ENCODE results near the gene TBX4. TPM values are rescaled to one million over a fixed set of nuclear protein-coding genes. Genes with fewer than 3 reads are reported as not detected.

Gene TBX4
- total RNA-seq, 4 donors from 2014 or later: not detected

DNA sequence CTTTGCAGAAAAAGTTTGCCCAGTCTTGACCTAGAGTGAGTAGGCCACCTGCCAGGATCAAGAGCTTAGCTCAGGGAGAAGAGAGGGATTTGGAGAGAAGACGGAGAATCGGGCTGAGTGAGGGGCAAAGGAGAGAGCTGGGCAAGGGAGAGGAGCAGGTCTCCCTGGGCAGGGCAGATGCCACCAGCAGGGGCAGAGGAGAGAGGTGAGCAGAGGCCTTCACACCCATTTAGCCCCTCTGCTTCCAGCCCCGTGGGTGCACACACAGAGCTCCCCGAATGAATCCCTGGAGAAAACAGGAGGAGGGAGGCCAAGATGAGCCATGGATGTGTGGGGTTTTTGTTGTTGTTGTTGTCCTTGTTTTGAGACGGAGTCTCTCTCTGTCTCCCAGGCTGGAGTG lies 29.2 kb downstream of the TBX4 start:
- Histone ChIP-seq H3K9me3 (no peaks in the 10 kb centered on the region), H3K36me3 (no peaks in the 10 kb centered on the region), H3K4me3 (no peak overlapping the region), H3K27ac (no peak overlapping the region), H3K27me3 (no peaks in the 10 kb centered on the region), H3K4me1 (no peaks in the 10 kb centered on the region)
- peak in 2 of 3 donors; percentile 22 to 32 for DNase-seq
- no peak for TF ChIP-seq POLR2A (IDR thresholded peaks at IDR 0.05)
- TF ChIP-seq, protein P1, sequence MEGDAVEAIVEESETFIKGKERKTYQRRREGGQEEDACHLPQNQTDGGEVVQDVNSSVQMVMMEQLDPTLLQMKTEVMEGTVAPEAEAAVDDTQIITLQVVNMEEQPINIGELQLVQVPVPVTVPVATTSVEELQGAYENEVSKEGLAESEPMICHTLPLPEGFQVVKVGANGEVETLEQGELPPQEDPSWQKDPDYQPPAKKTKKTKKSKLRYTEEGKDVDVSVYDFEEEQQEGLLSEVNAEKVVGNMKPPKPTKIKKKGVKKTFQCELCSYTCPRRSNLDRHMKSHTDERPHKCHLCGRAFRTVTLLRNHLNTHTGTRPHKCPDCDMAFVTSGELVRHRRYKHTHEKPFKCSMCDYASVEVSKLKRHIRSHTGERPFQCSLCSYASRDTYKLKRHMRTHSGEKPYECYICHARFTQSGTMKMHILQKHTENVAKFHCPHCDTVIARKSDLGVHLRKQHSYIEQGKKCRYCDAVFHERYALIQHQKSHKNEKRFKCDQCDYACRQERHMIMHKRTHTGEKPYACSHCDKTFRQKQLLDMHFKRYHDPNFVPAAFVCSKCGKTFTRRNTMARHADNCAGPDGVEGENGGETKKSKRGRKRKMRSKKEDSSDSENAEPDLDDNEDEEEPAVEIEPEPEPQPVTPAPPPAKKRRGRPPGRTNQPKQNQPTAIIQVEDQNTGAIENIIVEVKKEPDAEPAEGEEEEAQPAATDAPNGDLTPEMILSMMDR (IDR thresholded peaks at IDR 0.05): no peak

DNA sequence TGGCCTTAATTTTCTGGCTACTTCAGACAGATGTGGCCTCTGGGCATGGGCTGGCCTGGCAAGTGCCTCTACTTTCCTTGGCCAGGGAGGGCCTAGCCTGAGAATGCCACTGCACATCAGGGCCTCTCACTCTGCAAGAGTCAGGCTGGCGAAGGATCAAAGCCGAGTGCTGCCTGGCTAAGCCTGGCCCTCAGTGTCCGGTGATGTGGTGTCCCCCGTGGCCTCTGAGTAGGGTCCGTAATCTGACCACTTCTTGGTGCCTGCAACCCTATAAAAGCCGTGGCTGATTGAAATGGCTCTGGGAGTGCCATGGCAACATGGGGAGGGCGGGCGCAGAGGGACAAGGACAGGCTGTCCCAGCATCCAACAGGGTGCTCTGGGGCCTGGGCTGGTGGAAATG lies 30.2 kb downstream of the TBX4 start:
- H3K36me3 ChIP-seq: no peaks in the 10 kb centered on the region
- no peak overlapping the region for H3K4me3 ChIP-seq
- no peaks in the 10 kb centered on the region for H3K4me1 ChIP-seq
- peak in 2 of 3 donors; percentile 7 to 36 for DNase-seq
- TF ChIP-seq, protein P1 (IDR thresholded peaks at IDR 0.05): no peak
- no peak for TF ChIP-seq POLR2A (IDR thresholded peaks at IDR 0.05)
- no peaks in the 10 kb centered on the region for H3K27me3 ChIP-seq
- no peak overlapping the region for H3K27ac ChIP-seq
- no peaks in the 10 kb centered on the region for H3K9me3 ChIP-seq

DNA sequence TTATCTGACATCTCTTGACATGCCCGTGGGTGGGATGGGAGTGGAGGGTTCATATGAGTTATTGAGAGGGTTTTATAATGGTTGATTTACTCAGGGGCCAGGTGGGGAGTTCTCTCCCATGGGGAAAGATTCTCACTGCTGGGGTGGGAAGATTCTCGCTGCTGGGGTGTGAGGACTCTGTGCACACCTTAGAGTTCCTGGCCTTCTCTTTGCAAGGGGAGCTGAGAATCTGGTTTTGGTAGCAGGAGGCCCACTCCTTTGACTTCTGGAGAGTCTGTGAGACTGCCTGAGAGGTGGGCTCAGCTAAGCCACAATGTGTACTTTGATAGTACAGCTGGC lies 31.5 kb downstream of the TBX4 start:
- Histone ChIP-seq H3K9me3 (no peaks in the 10 kb centered on the region), H3K4me3 (no peak overlapping the region), H3K36me3 (no peaks in the 10 kb centered on the region), H3K4me1 (no peaks in the 10 kb centered on the region), H3K27ac (no peak overlapping the region), H3K27me3 (no peaks in the 10 kb centered on the region)
- no peak for DNase-seq
- TF ChIP-seq POLR2A (IDR thresholded peaks at IDR 0.05): no peak
- TF ChIP-seq, protein P1 (IDR thresholded peaks at IDR 0.05): no peak

DNA sequence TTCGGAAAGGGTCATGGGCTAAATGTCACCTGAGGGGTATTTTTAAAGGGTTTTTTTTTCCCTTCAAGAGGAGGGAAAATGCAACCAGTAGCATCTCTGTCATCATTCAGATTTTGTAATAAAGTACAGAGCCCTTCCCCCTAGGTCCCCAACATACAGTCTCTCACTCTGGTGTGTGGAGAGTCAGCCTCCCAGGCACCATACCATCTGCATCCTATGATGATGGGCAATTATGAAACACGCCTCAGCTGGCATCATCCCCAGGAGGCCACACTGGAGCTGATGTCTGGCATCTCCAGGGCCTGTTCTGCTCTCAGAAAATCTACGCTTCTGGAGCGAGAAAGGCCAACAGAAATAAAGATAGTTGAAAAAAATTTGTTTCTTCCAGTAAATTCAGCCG lies 32.0 kb downstream of the TBX4 start:
- Histone ChIP-seq H3K36me3 (no peaks in the 10 kb centered on the region), H3K27me3 (no peaks in the 10 kb centered on the region), H3K9me3 (no peaks in the 10 kb centered on the region), H3K4me1 (no peaks in the 10 kb centered on the region), H3K4me3 (no peak overlapping the region), H3K27ac (no peak overlapping the region)
- TF ChIP-seq, protein P1 (IDR thresholded peaks at IDR 0.05): no peak
- TF ChIP-seq POLR2A (IDR thresholded peaks at IDR 0.05): no peak
- DNase-seq: no peak

DNA sequence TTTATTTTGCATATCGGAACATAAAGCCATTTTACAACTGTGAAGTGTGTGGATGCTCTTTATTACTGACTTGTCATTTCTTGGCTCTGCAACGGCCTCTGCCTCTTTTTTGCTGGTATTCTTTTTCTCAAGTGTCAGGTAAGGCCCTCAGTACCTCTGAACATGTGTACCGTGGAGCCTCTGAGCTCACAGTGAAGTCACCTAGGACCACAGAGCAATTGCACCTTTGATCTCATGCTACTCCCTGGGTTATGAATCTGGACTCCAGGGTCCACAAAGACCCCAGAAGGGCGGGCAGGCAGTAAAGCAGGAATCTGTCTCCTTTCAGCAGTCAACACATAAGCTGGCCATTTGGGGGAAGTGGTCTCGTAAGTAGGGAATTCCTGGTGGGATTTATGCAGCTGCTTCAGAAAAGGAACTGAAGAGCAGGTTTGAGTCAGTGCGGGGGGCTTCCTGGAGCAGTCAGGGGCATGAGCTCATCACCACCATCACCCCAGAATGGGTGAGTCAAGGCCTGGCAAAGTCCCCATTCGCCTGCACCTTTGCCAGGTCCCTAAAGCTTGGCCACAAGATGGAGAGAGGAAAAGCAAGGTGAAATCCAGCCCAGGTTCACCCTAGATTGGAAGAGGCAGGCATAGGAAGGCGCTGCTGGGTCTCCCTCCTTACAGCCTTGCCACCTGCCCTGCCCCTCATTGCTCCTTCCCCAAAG lies 33.0 kb downstream of the TBX4 start:
- Histone ChIP-seq H3K27me3 (no peaks in the 10 kb centered on the region), H3K4me3 (no peak overlapping the region), H3K9me3 (no peaks in the 10 kb centered on the region), H3K27ac (no peak overlapping the region), H3K4me1 (peaks cover 0 to 8% (median 0%) of the 10 kb centered on the region in 4 donors), H3K36me3 (no peaks in the 10 kb centered on the region)
- DNase-seq: no peak
- TF ChIP-seq, protein P1 (IDR thresholded peaks at IDR 0.05): no peak
- TF ChIP-seq POLR2A (IDR thresholded peaks at IDR 0.05): no peak

Measured in Peyer's patch (tissue), 4 donors.